KMS-11 (cell line): Measurements from ENCODE around the gene RPTOR.

ENCODE experiments used
- H2AFZ ChIP-seq: fragments of 200-600 bp; sonication (generic); 2 replicates; pipeline ENCODE4 v1.6.1; 2016; ENCODE audit warnings: antibody characterized with exemption, mixed run types, low read depth
- H3K27ac ChIP-seq: fragments of 200-600 bp; sonication (generic); 2 replicates; pipeline ENCODE4 v1.6.1; 2016; ENCODE audit warnings: mild to moderate bottlenecking, mixed run types
- H3K27me3 ChIP-seq: fragments of 200-600 bp; sonication (generic); 2 replicates; pipeline ENCODE4 v1.6.1; 2017; ENCODE audit warnings: mild to moderate bottlenecking, low read depth, mixed run types, moderate library complexity; ENCODE audit not compliant: insufficient read depth
- H3K36me3 ChIP-seq: fragments of 200-600 bp; sonication (generic); 2 replicates; pipeline ENCODE4 v1.6.1; 2017; ENCODE audit warnings: mild to moderate bottlenecking, mixed run types; ENCODE audit not compliant: insufficient read depth
- H3K4me1 ChIP-seq: fragments of 200-600 bp; sonication (generic); 2 replicates; pipeline ENCODE4 v1.6.1; 2016; ENCODE audit warnings: mild to moderate bottlenecking, low read depth, mixed run types; ENCODE audit not compliant: poor library complexity, severe bottlenecking
- H3K4me2 ChIP-seq: fragments of 200-600 bp; sonication (generic); 2 replicates; pipeline ENCODE4 v1.7.0; 2016; ENCODE audit warnings: mild to moderate bottlenecking, mixed run types
- H3K4me3 ChIP-seq: fragments of 200-600 bp; sonication (generic); IDR thresholded peaks from 2 replicates; pipeline ENCODE4 v1.6.1; 2017; ENCODE audit warnings: low read depth, low read length, mixed read lengths; ENCODE audit not compliant: insufficient read depth
- H3K79me2 ChIP-seq: fragments of 200-600 bp; sonication (generic); 2 replicates; pipeline ENCODE4 v1.6.1; 2016; ENCODE audit warnings: low read depth, mixed run types; ENCODE audit not compliant: insufficient read depth
- H3K9ac ChIP-seq: fragments of 200-600 bp; sonication (generic); 2 replicates; pipeline ENCODE4 v1.6.1; 2016; ENCODE audit warnings: mild to moderate bottlenecking, mixed run types
- H4K20me1 ChIP-seq: fragments of 200-600 bp; sonication (generic); 2 replicates; pipeline ENCODE4 v1.6.1; 2016; ENCODE audit warnings: mild to moderate bottlenecking, mixed run types; ENCODE audit not compliant: insufficient read depth
- TF ChIP-seq, protein P1 (sequence below): fragments of 200-600 bp; sonication (generic); conservative IDR thresholded peaks from 2 replicates; pipeline ENCODE4 v1.6.1; 2017; ENCODE audit warnings: low read depth, mild to moderate bottlenecking, antibody characterized with exemption, low read length, moderate library complexity, mixed read lengths

The RPTOR gene

DNA sequence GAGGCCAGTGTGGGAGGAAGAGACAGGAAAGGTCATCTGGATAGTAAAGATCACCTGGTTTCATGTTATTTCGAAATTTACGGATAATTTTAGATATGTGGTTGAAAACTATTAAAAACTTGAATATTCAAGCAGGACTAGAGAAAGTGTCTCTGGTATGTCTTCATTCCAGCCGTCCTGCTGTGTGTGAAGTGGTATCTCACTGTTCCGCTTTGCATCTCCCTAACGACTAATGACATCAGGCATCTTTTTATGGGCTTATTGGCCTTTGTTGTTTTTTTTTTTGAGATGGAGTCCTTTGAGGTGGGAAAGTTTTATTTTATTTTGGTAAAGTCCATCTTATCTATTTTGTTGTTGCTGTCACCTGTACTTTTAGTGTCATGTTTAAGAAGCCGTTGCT lies 232.6 kb downstream of the RPTOR start:
- Histone ChIP-seq H3K36me3 (no peaks in the 10 kb centered on the region), H3K9ac (no peak overlapping the region), H3K27me3 (no peaks in the 10 kb centered on the region), H3K27ac (no peak overlapping the region), H2AFZ (no peak overlapping the region), H3K4me2 (no peak overlapping the region), H3K4me3 (no peak overlapping the region), H3K4me1 (no peaks in the 10 kb centered on the region), H3K79me2 (no peaks in the 10 kb centered on the region), H4K20me1 (no peaks in the 10 kb centered on the region)
- TF ChIP-seq, protein P1, sequence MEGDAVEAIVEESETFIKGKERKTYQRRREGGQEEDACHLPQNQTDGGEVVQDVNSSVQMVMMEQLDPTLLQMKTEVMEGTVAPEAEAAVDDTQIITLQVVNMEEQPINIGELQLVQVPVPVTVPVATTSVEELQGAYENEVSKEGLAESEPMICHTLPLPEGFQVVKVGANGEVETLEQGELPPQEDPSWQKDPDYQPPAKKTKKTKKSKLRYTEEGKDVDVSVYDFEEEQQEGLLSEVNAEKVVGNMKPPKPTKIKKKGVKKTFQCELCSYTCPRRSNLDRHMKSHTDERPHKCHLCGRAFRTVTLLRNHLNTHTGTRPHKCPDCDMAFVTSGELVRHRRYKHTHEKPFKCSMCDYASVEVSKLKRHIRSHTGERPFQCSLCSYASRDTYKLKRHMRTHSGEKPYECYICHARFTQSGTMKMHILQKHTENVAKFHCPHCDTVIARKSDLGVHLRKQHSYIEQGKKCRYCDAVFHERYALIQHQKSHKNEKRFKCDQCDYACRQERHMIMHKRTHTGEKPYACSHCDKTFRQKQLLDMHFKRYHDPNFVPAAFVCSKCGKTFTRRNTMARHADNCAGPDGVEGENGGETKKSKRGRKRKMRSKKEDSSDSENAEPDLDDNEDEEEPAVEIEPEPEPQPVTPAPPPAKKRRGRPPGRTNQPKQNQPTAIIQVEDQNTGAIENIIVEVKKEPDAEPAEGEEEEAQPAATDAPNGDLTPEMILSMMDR, result no peak

DNA sequence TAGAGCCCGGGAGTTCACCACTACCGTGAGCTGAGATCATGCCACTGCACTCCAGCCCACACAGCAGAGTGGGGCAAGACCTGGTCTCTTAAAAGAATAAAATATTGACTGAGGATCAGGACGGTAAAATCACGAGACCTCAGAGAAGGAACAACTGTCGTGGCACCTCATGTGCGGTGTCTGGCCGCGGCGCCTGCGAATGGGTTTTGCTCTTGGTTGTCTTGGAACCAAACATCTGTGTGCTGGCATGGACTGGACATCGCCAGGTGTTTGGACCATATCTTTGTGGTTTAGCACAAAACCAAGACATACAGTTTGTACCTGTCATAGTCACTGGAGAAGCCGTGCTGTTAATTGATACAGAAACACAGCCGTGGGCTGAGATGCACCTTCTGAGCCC lies 234.1 kb downstream of the RPTOR start:
- Histone ChIP-seq H3K27ac (no peak overlapping the region), H3K27me3 (no peaks in the 10 kb centered on the region), H3K36me3 (no peaks in the 10 kb centered on the region), H4K20me1 (no peaks in the 10 kb centered on the region), H3K4me3 (no peak overlapping the region), H3K79me2 (no peaks in the 10 kb centered on the region), H3K9ac (no peak overlapping the region), H3K4me2 (no peak overlapping the region), H3K4me1 (no peaks in the 10 kb centered on the region), H2AFZ (no peak overlapping the region)
- TF ChIP-seq, protein P1, result no peak

DNA sequence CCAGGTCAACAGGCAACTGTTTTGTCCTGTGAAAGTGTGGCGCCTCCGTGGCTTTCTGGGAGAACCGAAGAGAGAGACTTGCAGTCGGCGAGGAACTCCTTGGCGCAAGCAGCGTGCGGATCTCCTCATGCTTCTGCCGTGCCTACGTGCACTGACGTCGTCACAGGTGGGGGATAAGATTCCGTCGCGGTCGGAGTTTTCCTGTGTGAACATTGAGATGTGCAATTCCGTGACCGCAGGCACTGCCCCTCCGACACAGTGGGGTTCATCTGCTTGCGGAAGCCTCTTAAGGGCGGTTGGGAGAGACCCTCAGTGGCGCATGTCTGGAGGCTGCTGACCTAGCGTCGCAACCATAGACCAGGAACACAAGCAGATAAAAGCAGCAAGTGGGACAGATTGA lies 234.7 kb downstream of the RPTOR start:
- H3K27me3 ChIP-seq, result no peaks in the 10 kb centered on the region
- H4K20me1 ChIP-seq, result no peaks in the 10 kb centered on the region
- no peaks in the 10 kb centered on the region for H3K79me2 ChIP-seq
- H3K4me2 ChIP-seq, result no peak overlapping the region
- H3K4me1 ChIP-seq, result no peaks in the 10 kb centered on the region
- H2AFZ ChIP-seq, result no peak overlapping the region
- no peak overlapping the region for H3K9ac ChIP-seq
- TF ChIP-seq, protein P1, result no peak
- H3K36me3 ChIP-seq, result no peaks in the 10 kb centered on the region
- H3K4me3 ChIP-seq, result no peak overlapping the region
- H3K27ac ChIP-seq, result no peak overlapping the region

DNA sequence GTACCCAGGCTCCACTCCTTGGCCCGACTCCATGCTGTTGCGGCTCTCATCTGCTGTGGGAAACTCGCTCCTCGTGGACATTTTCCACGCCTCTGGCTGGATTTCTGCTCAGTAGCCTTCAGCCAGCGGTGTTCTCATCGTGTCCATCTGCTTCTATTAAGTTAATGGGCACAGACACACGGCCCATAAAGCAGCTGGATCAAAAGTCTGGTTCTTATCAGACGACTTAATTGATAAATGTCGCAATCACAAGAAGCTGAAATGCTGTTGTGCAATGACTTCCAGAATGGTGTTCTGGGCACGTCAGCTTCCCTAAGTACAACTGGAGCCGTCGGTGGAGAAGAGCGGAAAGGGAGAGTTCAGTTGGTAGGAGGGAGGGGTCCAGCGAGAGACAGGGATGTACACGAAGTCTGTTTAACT lies 235.3 kb downstream of the RPTOR start:
- H4K20me1 ChIP-seq, result no peaks in the 10 kb centered on the region
- H3K36me3 ChIP-seq, result no peaks in the 10 kb centered on the region
- no peaks in the 10 kb centered on the region for H3K27me3 ChIP-seq
- H3K9ac ChIP-seq, result no peak overlapping the region
- TF ChIP-seq, protein P1, result no peak
- H3K79me2 ChIP-seq, result no peaks in the 10 kb centered on the region
- no peak overlapping the region for H2AFZ ChIP-seq
- H3K4me2 ChIP-seq, result no peak overlapping the region
- no peak overlapping the region for H3K27ac ChIP-seq
- H3K4me1 ChIP-seq, result no peaks in the 10 kb centered on the region
- no peak overlapping the region for H3K4me3 ChIP-seq
